Muscle layer of duodenum (tissue), 2 donors: ENCODE results near the gene FBXO31.

Experiments
- H3K27ac ChIP-seq: one replicate; pipeline ENCODE4 v1.7.0; 2013; ENCODE audit warnings: mild to moderate bottlenecking, low read length
- H3K27me3 ChIP-seq: one replicate; pipeline ENCODE4 v1.7.0; 2013; ENCODE audit warnings: low read depth, mild to moderate bottlenecking, control low read depth, low read length
- H3K36me3 ChIP-seq, 2 donors: one replicate each; pipeline ENCODE4 v1.7.0; 2013; ENCODE audit warnings: low read length in 2 of 2, control low read depth in 1 of 2, mild to moderate bottlenecking in 1 of 2; ENCODE audit not compliant: insufficient read depth in 2 of 2, control insufficient read depth in 1 of 2
- H3K4me1 ChIP-seq, 2 donors: one replicate each; pipeline ENCODE4 v1.7.0; 2013; ENCODE audit warnings: low read length in 2 of 2, mild to moderate bottlenecking in 2 of 2, control low read depth in 1 of 2, moderate library complexity in 1 of 2; ENCODE audit not compliant: insufficient read depth in 2 of 2, control insufficient read depth in 1 of 2
- H3K4me3 ChIP-seq, 2 donors: one replicate each; pipeline ENCODE4 v1.7.0; 2013; ENCODE audit warnings: low read length in 2 of 2, low read depth in 1 of 2, mild to moderate bottlenecking in 1 of 2
- H3K9me3 ChIP-seq, 2 donors: one replicate each; pipeline ENCODE4 v1.7.0; 2013; ENCODE audit warnings: low read length in 2 of 2, control low read depth in 1 of 2, mild to moderate bottlenecking in 1 of 2; ENCODE audit not compliant: control insufficient read depth in 1 of 2
- donor health status: healthy.

FBXO31 gene

GRCh38 chr16:87310610-87311009, 73.0 kb downstream of the FBXO31 start:
- Histone ChIP-seq H3K9me3 (peaks cover 0 to 5% of the 10 kb centered on the region in 2 donors), H3K27me3 (no peaks in the 10 kb centered on the region), H3K27ac (no peak overlapping the region), H3K36me3 (no peaks in the 10 kb centered on the region), H3K4me1 (no peaks in the 10 kb centered on the region), H3K4me3 (no peak overlapping the region)

- Histone ChIP-seq H3K4me3 (no peak overlapping the region), H3K27me3 (no peaks in the 10 kb centered on the region), H3K36me3 (no peaks in the 10 kb centered on the region), H3K27ac (no peak overlapping the region), H3K9me3 (peaks cover 0 to 5% of the 10 kb centered on the region in 2 donors), H3K4me1 (no peaks in the 10 kb centered on the region)
These were observed 73.7 kb downstream of the FBXO31 start for GRCh38 chr16:87309620-87310525.

GRCh38 chr16:87308826-87309225, 74.8 kb downstream of the FBXO31 start:
- Histone ChIP-seq H3K36me3 (no peaks in the 10 kb centered on the region), H3K4me1 (no peaks in the 10 kb centered on the region), H3K27me3 (no peaks in the 10 kb centered on the region), H3K27ac (no peak overlapping the region), H3K9me3 (peaks cover 0 to 5% of the 10 kb centered on the region in 2 donors), H3K4me3 (no peak overlapping the region)

GRCh38 chr16:87306516-87306915, 77.1 kb downstream of the FBXO31 start:
- Histone ChIP-seq H3K27me3 (no peaks in the 10 kb centered on the region), H3K27ac (no peak overlapping the region), H3K4me1 (no peaks in the 10 kb centered on the region), H3K36me3 (no peaks in the 10 kb centered on the region), H3K4me3 (no peak overlapping the region), H3K9me3 (peaks cover 0 to 5% of the 10 kb centered on the region in 2 donors)

- no peaks in the 10 kb centered on the region for H3K27me3 ChIP-seq
- H3K4me3 ChIP-seq = no peak overlapping the region
- H3K36me3 ChIP-seq = no peaks in the 10 kb centered on the region
- peaks cover 0 to 5% of the 10 kb centered on the region in 2 donors for H3K9me3 ChIP-seq
- H3K27ac ChIP-seq = no peak overlapping the region
- no peaks in the 10 kb centered on the region for H3K4me1 ChIP-seq
These were observed 77.8 kb downstream of the FBXO31 start for GRCh38 chr16:87305505-87306391.

GRCh38 chr16:87304951-87305350, 78.6 kb downstream of the FBXO31 start:
- peaks cover 0 to 5% of the 10 kb centered on the region in 2 donors for H3K9me3 ChIP-seq
- H3K27me3 ChIP-seq = no peaks in the 10 kb centered on the region
- no peak overlapping the region for H3K27ac ChIP-seq
- H3K4me3 ChIP-seq = no peak overlapping the region
- H3K4me1 ChIP-seq = no peaks in the 10 kb centered on the region
- H3K36me3 ChIP-seq = no peaks in the 10 kb centered on the region

GRCh38 chr16:87303962-87304521, 79.5 kb downstream of the FBXO31 start:
- Histone ChIP-seq H3K9me3 (peaks cover 0 to 5% of the 10 kb centered on the region in 2 donors), H3K27ac (no peak overlapping the region), H3K27me3 (no peaks in the 10 kb centered on the region), H3K36me3 (no peaks in the 10 kb centered on the region), H3K4me3 (no peak overlapping the region), H3K4me1 (no peaks in the 10 kb centered on the region)

GRCh38 chr16:87303431-87303930, 80.1 kb downstream of the FBXO31 start:
- Histone ChIP-seq H3K4me3 (no peak overlapping the region), H3K4me1 (no peaks in the 10 kb centered on the region), H3K36me3 (no peaks in the 10 kb centered on the region), H3K27ac (no peak overlapping the region), H3K27me3 (no peaks in the 10 kb centered on the region), H3K9me3 (no peaks in the 10 kb centered on the region)

GRCh38 chr16:87298857-87299465, 84.6 kb downstream of the FBXO31 start:
- Histone ChIP-seq H3K27me3 (no peaks in the 10 kb centered on the region), H3K36me3 (no peaks in the 10 kb centered on the region), H3K4me3 (no peak overlapping the region), H3K27ac (no peak overlapping the region), H3K9me3 (no peaks in the 10 kb centered on the region), H3K4me1 (no peaks in the 10 kb centered on the region)

GRCh38 chr16:87297918-87298631, 85.5 kb downstream of the FBXO31 start:
- Histone ChIP-seq H3K27me3 (no peaks in the 10 kb centered on the region), H3K4me1 (no peaks in the 10 kb centered on the region), H3K4me3 (no peak overlapping the region), H3K36me3 (no peaks in the 10 kb centered on the region), H3K27ac (no peak overlapping the region), H3K9me3 (no peaks in the 10 kb centered on the region)
